ENCODE results near the gene SHISA3. TPM values are rescaled to one million over a fixed set of nuclear protein-coding genes. Genes with fewer than 3 reads are reported as not detected.

SHISA3 gene
- total RNA-seq, 1 donor from 2014 or later: 0.17 TPM

DNA sequence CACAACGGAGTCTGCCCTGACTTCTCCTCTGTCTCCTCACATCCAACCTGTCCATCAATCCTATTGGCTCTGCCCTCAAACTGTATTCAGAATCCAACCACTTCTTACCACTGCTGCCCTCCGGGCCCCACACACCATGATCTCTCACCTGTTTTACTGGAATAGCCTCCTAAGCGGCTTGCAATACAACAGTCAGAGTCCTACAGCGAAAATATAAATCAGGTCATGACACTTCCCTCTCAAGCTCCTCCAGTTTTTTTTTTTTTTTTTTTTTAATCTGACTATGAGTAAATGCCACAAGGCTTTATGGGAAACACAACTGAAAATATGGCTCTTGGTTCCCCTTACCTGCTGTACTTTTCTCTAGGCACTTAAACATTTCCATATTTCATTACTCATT, 42.8 kb downstream of the SHISA3 start:
- intact Hi-C loops (cut with micrococcal nuclease): no loop called here

DNA sequence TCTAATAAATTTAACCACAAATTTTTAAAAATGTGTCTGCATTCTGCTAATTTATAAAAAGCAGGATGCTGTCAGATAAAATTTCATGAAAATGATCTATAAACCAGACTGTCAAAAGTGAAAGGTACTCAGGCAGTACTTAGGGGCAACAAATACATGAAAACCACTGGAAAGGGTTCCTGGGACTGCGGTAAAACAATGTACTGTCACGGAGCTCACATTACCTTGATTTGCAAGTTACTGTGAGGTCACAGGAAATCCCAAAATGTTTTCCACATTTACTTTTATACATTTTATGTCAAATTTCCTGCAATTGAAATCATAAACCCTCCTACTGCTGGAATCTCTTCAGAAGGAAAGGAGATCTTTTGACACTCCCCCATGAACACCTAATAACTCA, 45.3 kb downstream of the SHISA3 start:
- intact Hi-C loops (cut with micrococcal nuclease): no loop called here

DNA sequence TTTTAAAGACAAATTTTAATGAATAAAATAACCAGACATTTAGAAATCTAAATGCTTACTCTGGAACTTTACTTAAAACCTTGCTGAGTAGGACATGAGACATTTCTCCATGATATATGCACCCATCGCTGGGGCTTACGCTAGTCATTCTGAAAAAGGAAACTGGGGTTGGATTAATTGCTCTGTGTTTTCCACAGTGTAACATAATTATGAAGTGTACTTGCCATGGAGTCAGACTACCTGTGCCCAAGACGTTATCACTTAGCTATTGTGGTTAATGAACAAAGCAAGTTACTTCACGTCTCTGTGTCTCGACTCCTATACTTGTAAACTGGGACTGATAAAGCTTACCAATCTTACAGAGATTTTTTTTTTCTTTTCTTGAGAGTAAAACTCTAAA, 47.8 kb downstream of the SHISA3 start:
- intact Hi-C loops (cut with micrococcal nuclease): no loop called here

DNA sequence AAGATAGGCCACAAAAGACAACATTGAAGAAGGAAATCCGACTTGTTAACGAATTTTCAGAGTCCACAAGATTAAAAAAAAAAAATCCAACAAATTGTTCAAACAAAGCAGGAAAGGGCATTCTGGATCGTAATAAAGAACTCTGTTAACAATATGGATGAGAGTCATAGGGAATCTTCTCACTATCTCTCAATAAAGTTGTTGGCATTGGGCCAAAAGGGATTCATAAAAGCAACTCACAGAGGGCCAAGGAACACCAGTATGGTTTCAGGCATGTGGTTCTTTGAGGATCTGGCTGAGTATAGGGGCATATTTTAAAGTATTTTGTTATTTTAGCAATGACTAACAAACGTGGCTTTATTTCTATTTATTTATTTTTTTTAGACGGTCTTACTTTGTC, 49.5 kb downstream of the SHISA3 start:
- intact Hi-C loops (cut with micrococcal nuclease): no loop called here

Other genes starting within 250 kb of the SHISA3 start
- gene BEND4, start 244.8 kb upstream of the SHISA3 start, total RNA-seq: 0.34 and 0.37 TPM in 2 replicates

All from T-helper 1 cell treated with Interleukin-12 subunit alpha and Interleukin-12 subunit beta and Interleukin-4 antibody, amounts not matched to agents 30 ng/mL and 1 ng/mL, for 36 hours (primary cell).